Dendritic cell treated with granulocyte-macrophage colony-stimulating factor and Interleukin-4, amounts not matched to agents 40 ng/mL and 50 ng/mL, for 4 days (primary cell): ENCODE measurements around the gene SHC3.

ENCODE experiments used
- H3K27ac Mint-ChIP-seq: one replicate; pipeline ENCODE4 v1.8.0; 2022; ENCODE audit warnings: mild to moderate bottlenecking, mixed read lengths
- H3K27me3 Mint-ChIP-seq: one replicate; pipeline ENCODE4 v1.8.0; 2022; ENCODE audit warnings: mild to moderate bottlenecking, mixed read lengths
- H3K36me3 Mint-ChIP-seq: one replicate; pipeline ENCODE4 v1.8.0; 2022; ENCODE audit warnings: low read depth, mixed read lengths
- H3K4me1 Mint-ChIP-seq: one replicate; pipeline ENCODE4 v1.8.0; 2022; ENCODE audit warnings: low read depth, mixed read lengths
- H3K4me3 Mint-ChIP-seq: one replicate; pipeline ENCODE4 v1.8.0; 2022; ENCODE audit warnings: mild to moderate bottlenecking, moderate library complexity, mixed read lengths
- H3K9me3 Mint-ChIP-seq: one replicate; pipeline ENCODE4 v1.8.0; 2022; ENCODE audit warnings: mixed read lengths
- intact Hi-C: fragments of 100-400 bp; cut with micrococcal nuclease; formaldehyde crosslinking; loops from one replicate; pipeline ENCODE4 v1.15.0; 2022

SHC3 gene

DNA sequence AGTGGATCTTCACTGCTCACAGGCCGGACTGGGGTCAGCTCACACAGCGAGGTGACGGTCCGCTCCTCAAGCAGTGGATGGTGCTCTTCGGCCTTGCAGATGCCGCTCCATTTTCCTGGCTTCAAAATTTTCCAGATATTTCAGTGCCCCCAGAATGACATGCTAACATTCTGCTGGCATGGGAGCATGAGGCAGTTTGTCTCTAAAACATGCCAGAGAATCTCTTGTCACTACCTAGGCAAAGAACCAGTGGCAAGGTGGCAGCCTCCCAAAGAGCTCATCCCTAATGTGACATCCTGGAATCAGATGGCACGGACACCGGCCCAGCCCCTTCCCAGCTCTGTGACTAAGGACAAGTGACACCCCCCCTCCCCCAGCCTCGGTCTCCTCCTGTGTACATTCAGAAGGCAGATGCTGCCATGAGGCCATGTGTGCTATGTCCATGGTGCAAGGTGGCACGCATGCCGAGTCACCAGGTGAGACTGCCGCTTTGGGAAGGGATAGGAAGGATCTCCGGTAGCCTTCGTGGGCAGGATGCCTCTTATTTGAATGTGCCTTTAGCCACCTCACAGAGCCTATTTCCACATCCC lies 184.7 kb downstream of the SHC3 start:
- intact Hi-C loops, result no loop called here
- Mint-ChIP-seq H3K27me3 (peaks cover 20% of the 10 kb centered on the region), H3K36me3 (peaks cover 5% of the 10 kb centered on the region), H3K4me1 (peaks cover 61% of the 10 kb centered on the region), H3K27ac (no peak overlapping the region), H3K9me3 (no peaks in the 10 kb centered on the region), H3K4me3 (no peak overlapping the region)

DNA sequence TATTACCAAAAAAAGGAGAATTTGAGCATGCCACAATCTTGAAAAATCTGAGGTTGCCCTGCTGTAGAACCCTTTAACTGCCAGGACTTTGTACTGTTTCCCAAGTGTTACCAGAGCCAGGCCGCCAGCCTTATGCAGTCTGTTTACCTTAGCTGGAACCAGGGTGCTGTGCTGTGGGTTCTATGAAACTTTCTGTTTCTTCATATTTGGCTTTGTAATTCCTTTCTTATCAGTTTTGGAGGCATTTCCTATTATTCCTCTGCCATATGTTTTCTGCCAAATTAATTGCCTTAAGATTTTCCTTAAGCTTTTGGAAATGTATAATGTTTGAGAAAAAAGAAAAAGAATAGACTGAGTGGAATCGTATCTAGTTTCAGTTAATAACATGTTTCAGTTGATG lies 185.3 kb downstream of the SHC3 start:
- H3K9me3 Mint-ChIP-seq, result no peaks in the 10 kb centered on the region

DNA sequence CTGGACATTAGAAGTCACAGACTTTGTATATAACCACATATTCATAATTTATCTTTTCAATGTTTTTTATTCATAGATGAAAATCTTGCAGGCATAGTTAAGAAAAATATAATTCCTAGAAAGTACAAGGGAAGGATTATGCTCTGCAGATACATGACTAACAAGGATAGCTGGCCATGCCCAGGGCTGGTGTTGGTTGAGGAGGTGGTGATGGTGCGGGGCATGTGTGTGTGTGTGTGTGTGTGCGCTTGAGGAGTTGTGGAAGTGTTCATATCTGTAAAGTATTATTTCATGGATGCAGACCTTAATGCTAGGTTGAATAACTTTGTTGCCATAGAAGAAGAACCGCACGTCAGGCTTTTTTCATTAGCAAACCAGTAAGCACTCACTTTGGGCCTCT lies 186.1 kb downstream of the SHC3 start:
- Mint-ChIP-seq H3K27me3 (peaks cover 20% of the 10 kb centered on the region), H3K4me1 (peaks cover 65% of the 10 kb centered on the region), H3K4me3 (no peak overlapping the region), H3K36me3 (peaks cover 5% of the 10 kb centered on the region), H3K27ac (no peak overlapping the region), H3K9me3 (no peaks in the 10 kb centered on the region)
- intact Hi-C loops, result no loop called here

More for the DNA sequence above, 185.3 kb downstream of the SHC3 start:
- Mint-ChIP-seq H3K4me1 (peaks cover 62% of the 10 kb centered on the region), H3K27me3 (peaks cover 20% of the 10 kb centered on the region), H3K4me3 (no peak overlapping the region), H3K36me3 (peaks cover 5% of the 10 kb centered on the region), H3K27ac (no peak overlapping the region)
- intact Hi-C loops, result no loop called here

DNA sequence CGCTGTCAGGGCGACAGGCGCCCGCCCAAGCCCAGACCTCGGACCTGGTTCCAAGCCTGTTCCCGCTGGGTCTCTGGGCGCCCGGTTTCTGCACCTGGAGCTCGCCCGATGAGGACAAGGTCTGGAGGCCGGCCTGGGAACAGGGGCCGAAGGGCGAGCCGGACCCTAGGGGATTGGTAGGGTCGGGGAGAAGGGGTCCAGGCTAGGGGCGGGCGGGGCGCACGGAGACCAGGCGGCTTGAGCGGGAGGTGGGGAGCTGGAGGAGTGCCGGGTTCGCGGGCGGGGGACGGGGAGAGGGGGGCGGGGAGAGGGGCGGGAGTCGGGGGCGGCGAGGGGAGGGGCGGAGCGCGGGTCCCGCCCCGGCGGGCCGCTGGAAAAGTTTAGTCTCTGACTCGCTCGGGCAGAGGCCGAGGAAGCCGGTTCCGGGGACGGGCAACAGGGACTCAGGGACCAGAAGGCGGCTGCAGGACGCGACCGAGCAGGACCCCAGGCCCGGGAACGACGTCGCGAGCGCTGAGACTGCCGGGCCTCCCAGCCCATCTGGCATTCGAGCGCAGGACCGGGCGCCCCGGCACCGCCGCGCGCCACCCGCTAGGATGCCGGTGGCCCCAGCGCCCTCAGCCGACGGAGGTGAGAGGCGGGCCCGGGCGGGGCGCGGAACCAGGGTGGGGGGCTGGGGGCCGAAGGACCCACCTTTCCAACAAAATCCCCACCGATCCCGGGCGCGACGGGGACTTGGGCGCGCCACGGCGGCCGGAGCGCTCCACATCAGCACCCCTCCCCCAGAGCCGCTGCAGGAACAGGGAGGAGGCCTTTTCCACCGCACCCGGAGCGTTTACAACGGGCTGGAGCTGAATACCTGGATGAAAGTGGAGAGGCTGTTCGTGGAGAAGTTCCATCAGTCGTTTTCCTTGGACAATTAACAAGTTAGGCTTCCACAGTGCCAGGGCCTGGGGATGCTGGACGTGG lies 187.3 kb downstream of the SHC3 start, which contains the start of gene S1PR3:
S1PR3 (plus strand) TSS at position 403 of the 969 bp plus-strand sequence. CDS start 9,733 bp downstream, outside the sequence.
- intact Hi-C loops, result no loop called here
- Mint-ChIP-seq H3K27me3 (peaks cover 26% of the 10 kb centered on the region), H3K4me1 (peaks cover 68% of the 10 kb centered on the region), H3K36me3 (peaks cover 5% of the 10 kb centered on the region), H3K9me3 (no peaks in the 10 kb centered on the region), H3K27ac (no peak within 1 kb of the TSS), H3K4me3 (peak within 1 kb of the TSS; percentile 79)

DNA sequence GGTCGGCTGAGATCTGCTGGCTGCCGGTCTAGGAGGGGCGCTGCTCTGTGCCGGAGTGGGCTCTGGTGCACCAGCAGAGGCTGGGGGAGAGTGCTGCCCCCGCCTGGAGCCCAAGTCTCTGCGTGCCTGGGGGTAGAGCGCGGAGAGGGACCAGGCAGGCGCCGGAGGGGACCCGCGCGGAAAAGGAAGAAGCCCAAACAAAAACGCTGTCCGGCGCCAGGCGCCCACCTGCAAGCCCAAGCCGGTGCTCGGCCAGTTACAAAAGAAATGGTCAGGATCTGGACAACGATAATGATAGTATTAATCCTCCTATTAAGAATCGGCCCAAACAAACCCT lies 187.9 kb downstream of the SHC3 start:
- H3K4me1 Mint-ChIP-seq, result peaks cover 68% of the 10 kb centered on the region
- no peaks in the 10 kb centered on the region for H3K9me3 Mint-ChIP-seq
- peaks cover 26% of the 10 kb centered on the region for H3K27me3 Mint-ChIP-seq
- intact Hi-C loops, result no loop called here
- no peak overlapping the region for H3K27ac Mint-ChIP-seq
- H3K36me3 Mint-ChIP-seq, result peaks cover 5% of the 10 kb centered on the region
- peak overlapping the region; percentile 79 for H3K4me3 Mint-ChIP-seq

DNA sequence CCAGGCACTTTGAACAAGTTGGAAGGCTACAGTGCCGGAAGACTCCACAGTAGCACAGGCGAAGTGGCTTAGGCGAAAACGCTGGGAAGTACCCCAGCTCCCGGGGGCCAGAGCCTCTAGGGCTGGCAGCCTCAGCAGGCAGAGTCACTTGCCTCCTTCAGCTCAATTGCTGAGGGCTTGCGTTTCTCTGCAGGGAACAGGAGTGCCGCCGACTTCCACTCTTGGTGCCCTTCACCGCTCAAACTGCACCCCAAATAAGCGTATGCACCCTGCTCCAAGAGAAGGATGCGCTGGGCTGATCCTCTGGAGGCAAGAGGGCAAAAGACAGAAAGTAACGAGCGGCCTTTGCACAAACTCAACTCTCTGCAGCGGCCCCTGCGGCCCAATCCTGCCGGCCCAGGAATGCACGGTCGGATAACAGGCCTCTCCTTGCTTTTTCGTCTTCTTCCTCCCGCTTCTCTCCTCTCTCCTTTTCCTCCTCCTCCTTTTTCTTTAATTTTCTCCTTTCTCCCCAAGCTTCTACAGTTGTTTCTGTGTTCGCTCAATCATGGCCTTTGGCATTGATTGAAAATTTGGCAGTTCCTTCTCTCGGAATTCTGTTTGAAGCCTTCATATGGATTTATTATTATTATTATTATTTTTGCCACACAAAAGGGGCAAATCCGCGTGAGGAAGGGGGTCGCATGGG lies 188.4 kb downstream of the SHC3 start:
- no peak overlapping the region for H3K4me3 Mint-ChIP-seq
- H3K9me3 Mint-ChIP-seq, result no peaks in the 10 kb centered on the region
- peak overlapping the region; percentile 50 for H3K27ac Mint-ChIP-seq
- H3K27me3 Mint-ChIP-seq, result peaks cover 26% of the 10 kb centered on the region
- H3K36me3 Mint-ChIP-seq, result no peaks in the 10 kb centered on the region
- intact Hi-C loops, result no loop called here
- peaks cover 65% of the 10 kb centered on the region for H3K4me1 Mint-ChIP-seq

DNA sequence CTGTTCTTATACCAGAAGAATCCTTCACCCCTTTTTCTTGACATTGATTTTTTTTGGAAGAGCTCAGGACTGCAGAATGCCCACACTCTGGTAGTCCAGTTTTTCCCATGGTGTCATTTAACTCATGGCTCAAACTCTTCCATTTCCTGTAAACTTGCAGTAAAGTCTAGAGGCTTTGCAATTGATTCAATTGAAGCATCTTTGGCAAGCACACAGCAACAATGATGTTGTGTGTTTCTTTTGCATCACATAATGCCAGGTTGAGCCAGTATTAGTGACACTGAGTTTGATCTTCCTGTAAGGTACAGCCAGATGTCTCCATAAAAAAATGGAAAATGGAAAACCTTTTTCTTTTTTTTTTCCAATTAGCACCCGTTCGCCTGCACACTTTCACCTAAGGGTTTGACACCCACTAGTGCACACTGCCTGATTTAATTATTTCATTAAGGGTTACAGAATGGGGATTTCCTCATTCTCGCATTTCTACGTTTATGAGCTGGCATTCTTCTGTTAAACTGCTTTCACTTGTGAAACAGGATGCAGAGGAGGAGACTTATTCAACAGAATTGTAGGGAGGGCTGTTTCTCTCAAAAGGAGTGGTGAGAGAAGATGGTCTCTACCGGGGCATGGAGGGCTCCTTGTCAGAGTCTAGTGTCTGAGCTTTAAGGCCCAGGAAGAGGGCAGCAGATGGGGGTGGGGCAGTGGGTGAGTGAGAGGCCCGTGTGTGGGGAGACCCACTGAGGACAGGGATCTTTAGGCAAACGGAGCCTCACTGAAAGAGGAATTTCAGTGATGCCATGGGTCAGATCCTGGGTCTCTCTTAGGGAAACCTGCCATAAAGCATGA lies 189.6 kb downstream of the SHC3 start:
- Mint-ChIP-seq H3K27me3 (peaks cover 32% of the 10 kb centered on the region), H3K27ac (peak overlapping the region; percentile 50), H3K36me3 (no peaks in the 10 kb centered on the region), H3K4me1 (peaks cover 53% of the 10 kb centered on the region), H3K9me3 (no peaks in the 10 kb centered on the region), H3K4me3 (peak overlapping the region; percentile 45)
- intact Hi-C loops, result no loop called here

DNA sequence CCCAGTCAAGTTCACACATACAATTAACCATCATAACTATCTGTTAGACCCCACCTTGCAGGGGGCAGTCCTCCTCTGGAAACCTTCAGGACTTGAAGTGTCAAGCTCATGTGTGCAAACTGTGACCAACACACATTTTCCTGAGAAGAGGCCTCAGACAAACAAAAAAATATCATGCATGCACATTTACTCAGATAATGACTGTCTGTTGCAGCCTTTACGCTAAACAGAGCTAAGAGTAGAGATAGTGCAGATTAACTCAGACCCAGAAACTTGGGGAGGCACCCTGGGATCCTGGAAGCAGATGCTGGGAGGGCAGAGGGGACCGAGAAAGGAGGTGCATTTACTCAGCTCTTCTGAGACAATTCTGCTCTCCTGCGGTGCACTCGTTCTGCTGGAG lies 191.0 kb downstream of the SHC3 start:
- Mint-ChIP-seq H3K4me3 (no peak overlapping the region), H3K9me3 (no peaks in the 10 kb centered on the region), H3K27me3 (peaks cover 32% of the 10 kb centered on the region), H3K4me1 (peaks cover 44% of the 10 kb centered on the region), H3K27ac (no peak overlapping the region), H3K36me3 (no peaks in the 10 kb centered on the region)
- intact Hi-C loops, result no loop called here

DNA sequence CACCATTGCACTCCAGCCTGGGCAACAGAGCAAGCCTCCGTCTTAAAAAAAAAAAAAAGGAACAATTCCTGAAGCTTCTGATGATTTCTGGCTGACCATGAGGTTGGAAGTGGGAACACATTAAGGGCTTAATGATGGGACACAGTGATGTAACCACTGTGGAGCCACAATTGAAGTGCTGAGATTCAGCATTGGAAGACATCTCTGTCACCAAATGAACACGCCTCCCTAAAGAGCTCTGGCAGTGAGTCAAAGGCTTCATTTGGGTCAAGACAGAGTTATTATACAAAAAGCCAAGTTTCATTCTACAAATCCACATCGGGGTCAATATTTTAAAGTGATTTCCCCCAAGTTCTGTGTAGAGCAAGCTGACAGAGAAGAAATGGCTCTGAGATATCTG lies 191.8 kb downstream of the SHC3 start:
- H3K4me1 Mint-ChIP-seq, result peaks cover 35% of the 10 kb centered on the region
- H3K4me3 Mint-ChIP-seq, result no peak overlapping the region
- no peaks in the 10 kb centered on the region for H3K36me3 Mint-ChIP-seq
- peaks cover 26% of the 10 kb centered on the region for H3K27me3 Mint-ChIP-seq
- no peak overlapping the region for H3K27ac Mint-ChIP-seq
- intact Hi-C loops, result no loop called here
- peaks cover 8% of the 10 kb centered on the region for H3K9me3 Mint-ChIP-seq

DNA sequence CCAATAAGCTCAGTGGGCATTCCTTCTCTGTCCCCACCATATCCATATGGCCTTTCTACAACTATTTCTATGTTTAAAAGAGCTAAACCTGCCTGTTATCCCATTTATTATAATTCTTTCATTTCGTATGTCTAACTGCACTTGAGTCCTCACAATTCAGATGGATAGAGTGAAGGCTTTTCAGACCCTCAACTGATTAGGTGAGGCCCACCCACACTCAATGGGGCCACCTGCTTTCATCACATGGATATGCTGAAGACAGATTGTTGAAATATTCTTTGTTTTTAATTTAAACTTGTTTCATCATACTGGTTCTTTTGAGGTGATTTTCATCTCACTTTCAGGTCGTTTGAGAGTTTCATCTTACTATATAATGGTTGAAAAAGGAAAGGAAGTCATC lies 193.0 kb downstream of the SHC3 start:
- Mint-ChIP-seq H3K27me3 (peaks cover 16% of the 10 kb centered on the region), H3K4me3 (no peak overlapping the region), H3K27ac (no peak overlapping the region), H3K9me3 (peaks cover 9% of the 10 kb centered on the region), H3K4me1 (peaks cover 29% of the 10 kb centered on the region), H3K36me3 (no peaks in the 10 kb centered on the region)
- intact Hi-C loops, result no loop called here

DNA sequence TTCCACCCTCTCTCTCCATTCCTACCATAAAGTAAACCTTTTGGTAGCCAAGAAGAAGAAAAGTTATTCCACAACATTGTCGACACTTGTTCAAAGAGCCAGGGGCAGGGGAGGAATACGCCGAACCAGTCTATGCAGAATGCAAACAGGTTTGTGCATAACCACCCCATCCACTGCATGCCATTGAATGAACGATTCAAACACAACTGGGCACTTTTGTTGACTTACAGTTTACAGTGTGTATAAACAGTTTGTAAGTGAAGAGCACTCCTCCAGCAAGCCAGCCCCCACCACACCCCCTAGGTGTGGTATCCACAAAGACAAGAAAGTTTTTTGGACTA lies 194.1 kb downstream of the SHC3 start:
- peaks cover 18% of the 10 kb centered on the region for H3K4me1 Mint-ChIP-seq
- H3K36me3 Mint-ChIP-seq, result no peaks in the 10 kb centered on the region
- H3K9me3 Mint-ChIP-seq, result peaks cover 9% of the 10 kb centered on the region
- no peak overlapping the region for H3K27ac Mint-ChIP-seq
- H3K27me3 Mint-ChIP-seq, result peaks cover 12% of the 10 kb centered on the region
- no peak overlapping the region for H3K4me3 Mint-ChIP-seq
- intact Hi-C loops, result no loop called here

DNA sequence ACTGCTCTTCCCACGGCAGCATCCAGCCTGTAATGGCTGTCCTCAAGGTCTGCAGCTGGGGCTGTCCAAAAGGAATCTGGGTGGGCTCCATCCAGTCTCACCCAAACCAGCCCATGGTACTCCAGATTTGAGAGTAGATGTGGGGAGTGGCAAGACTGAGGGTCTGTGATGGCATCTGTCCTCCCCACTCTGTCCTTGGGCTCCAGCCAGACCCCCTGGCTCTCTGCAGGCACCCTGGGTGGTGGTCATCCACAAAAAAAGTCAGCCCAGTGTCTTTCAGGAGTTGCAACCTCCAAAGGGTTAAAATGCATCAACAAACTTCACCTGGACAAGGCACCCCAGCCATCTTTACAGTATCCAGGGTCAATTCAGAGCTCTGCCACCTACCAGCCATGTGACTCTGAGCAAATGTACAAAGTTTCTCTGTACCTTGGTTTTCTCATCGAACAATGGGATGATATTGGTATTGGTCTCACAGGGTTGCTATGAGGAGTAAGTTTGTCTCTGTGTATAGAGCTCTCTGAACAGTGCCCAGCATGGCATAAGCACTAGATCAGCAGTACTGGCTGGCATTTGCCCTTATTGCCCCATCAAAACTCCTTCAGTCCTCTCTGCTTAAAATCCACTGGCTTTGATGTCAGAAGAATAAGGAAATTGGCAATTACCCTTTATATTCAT lies 194.6 kb downstream of the SHC3 start:
- Mint-ChIP-seq H3K27ac (no peak overlapping the region), H3K9me3 (peaks cover 9% of the 10 kb centered on the region), H3K4me1 (peaks cover 13% of the 10 kb centered on the region), H3K36me3 (no peaks in the 10 kb centered on the region), H3K4me3 (no peak overlapping the region), H3K27me3 (peaks cover 12% of the 10 kb centered on the region)
- intact Hi-C loops, result no loop called here

DNA sequence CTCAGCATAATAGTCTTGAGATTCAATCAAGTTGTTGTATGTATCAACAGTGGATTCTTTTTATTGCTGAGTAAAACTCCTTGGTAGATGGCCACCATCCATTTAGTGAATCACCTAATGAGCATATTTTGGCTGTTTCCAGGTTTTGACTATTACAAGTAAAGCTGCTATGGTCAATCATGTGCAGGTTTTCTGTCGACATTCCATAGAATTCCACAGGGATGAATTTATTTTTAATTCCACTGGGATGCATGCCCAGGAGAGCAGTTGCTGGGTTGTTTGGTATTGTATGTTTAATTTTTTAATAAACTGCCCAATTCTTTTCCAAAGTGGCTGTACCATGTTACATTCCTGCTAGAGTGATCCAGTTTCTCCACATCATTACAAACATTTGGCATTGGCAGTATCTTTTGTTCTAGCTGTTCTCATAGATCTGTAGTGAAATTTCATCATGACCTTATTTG lies 197.8 kb downstream of the SHC3 start:
- peaks cover 21% of the 10 kb centered on the region for H3K27me3 Mint-ChIP-seq
- intact Hi-C loops, result no loop called here
- no peaks in the 10 kb centered on the region for H3K4me1 Mint-ChIP-seq
- no peaks in the 10 kb centered on the region for H3K36me3 Mint-ChIP-seq
- H3K27ac Mint-ChIP-seq, result no peak overlapping the region
- peaks cover 9% of the 10 kb centered on the region for H3K9me3 Mint-ChIP-seq
- no peak overlapping the region for H3K4me3 Mint-ChIP-seq
